ENCODE results near the gene PRKAR2A. TPM values are rescaled to one million over a fixed set of nuclear protein-coding genes. Genes with fewer than 3 reads are reported as not detected.
"Not testable (repeated sequence)": the region's sequence is repeated elsewhere in the genome, so short reads cannot be mapped to it uniquely, and the experiment has no call there.

Gene PRKAR2A
- polyA plus RNA-seq, 3 donors = 7.5 to 13.0 (median 12.3) TPM

DNA sequence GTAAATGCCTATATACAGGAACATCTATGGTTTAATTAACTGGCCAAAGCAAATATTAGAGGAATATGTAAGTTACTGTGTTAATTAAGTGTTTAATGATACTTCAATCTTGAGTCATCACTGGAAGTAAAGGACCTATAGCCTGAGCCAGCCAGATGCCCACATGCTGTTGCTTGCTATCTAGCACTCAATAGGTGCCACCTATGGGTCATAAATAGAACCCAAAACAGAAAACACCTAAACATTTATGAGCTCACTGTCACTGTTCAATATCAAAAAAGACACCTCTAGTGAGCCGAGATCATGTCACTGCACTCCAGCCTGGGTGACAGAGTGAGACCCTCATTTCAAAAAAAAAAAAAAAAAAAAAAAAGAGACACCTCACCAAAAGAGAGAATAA lies 82.3 kb downstream of the PRKAR2A start:
- Histone ChIP-seq H3K36me3 (replicated peaks in 1 of 2; ENCODE audit: control insufficient read depth in 1 of 2, insufficient read depth in 2 of 2, low read length in 2 of 2) (peaks cover 10 to 26% of the 10 kb centered on the region in 2 donors), H3K4me2 (replicated peaks; ENCODE audit: extremely low read depth, low read length, poor library complexity, severe bottlenecking) (no peak overlapping the region), H3K79me2 (ENCODE audit: insufficient read depth, low read length) (no peaks in the 10 kb centered on the region), H3K9me3 (replicated peaks in 1 of 2; ENCODE audit: control insufficient read depth in 1 of 2, insufficient read depth in 1 of 2, low read length in 2 of 2) (no peaks in the 10 kb centered on the region), H3K4me1 (ENCODE audit: control insufficient read depth in 1 of 2, insufficient read depth in 2 of 2, low read length in 2 of 2) (peaks cover 26 to 32% of the 10 kb centered on the region in 2 donors), H3K27ac (ENCODE audit: low read depth in 1 of 2, low read length in 2 of 2) (no peak overlapping the region), H2AFZ (ENCODE audit: insufficient read depth, low read depth, low read length, poor library complexity, severe bottlenecking) (no peak overlapping the region), H3K27me3 (ENCODE audit: control insufficient read depth in 2 of 2, insufficient read depth in 2 of 2, low read length in 2 of 2) (no peaks in the 10 kb centered on the region), H3K9ac (ENCODE audit: insufficient read depth, low read length, poor library complexity, severe bottlenecking) (no peak overlapping the region), H4K20me1 (ENCODE audit: insufficient read depth, low read length) (no peaks in the 10 kb centered on the region), H3K4me3 (replicated peaks in 1 of 3; ENCODE audit: low read depth in 2 of 3, low read length in 3 of 3) (no peak overlapping the region)
- Mint-ChIP-seq H3K36me3 (peaks cover 24 to 43% of the 10 kb centered on the region in 2 donors), H3K9me3 (no peaks in the 10 kb centered on the region), H3K27me3 (ENCODE audit: low read depth in 3 of 3) (no peaks in the 10 kb centered on the region), H3K4me1 (peaks cover 27% of the 10 kb centered on the region), H3K4me3 (no peak overlapping the region), H3K27ac (peak overlapping the region in 2 of 7 donors; percentile 34 to 48)
- intact Hi-C loops (cut with micrococcal nuclease) = no loop called here
- DNase-seq = peak in 2 of 3 donors; percentile 25 to 30
- TF ChIP-seq, protein P1, sequence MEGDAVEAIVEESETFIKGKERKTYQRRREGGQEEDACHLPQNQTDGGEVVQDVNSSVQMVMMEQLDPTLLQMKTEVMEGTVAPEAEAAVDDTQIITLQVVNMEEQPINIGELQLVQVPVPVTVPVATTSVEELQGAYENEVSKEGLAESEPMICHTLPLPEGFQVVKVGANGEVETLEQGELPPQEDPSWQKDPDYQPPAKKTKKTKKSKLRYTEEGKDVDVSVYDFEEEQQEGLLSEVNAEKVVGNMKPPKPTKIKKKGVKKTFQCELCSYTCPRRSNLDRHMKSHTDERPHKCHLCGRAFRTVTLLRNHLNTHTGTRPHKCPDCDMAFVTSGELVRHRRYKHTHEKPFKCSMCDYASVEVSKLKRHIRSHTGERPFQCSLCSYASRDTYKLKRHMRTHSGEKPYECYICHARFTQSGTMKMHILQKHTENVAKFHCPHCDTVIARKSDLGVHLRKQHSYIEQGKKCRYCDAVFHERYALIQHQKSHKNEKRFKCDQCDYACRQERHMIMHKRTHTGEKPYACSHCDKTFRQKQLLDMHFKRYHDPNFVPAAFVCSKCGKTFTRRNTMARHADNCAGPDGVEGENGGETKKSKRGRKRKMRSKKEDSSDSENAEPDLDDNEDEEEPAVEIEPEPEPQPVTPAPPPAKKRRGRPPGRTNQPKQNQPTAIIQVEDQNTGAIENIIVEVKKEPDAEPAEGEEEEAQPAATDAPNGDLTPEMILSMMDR (IDR thresholded peaks at IDR 0.05) = peak; percentile 26
- WGBS (ENCODE audit: insufficient coverage) = no CpG with 5 or more reads among the region's 1 CpG

DNA sequence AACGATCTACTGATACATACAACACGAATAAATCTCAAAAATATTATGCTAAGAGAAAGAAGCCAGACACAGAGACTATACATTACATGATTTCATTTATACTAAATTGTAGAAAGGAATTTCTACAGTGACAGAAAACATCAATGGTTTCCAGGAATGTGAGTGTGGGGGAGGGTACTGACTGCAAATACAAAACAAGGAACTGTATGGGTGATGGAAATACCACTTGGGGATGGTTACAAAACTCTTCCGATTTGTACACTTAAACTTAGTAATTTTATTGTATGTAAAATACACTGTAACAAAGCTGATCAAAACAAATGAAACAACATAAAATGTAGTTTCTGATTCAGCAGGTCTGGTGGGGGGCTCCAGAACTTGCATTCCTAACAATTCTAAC lies 84.9 kb downstream of the PRKAR2A start:
- peak in 2 of 3 donors; percentile 23 to 24 for DNase-seq
- WGBS (ENCODE audit: insufficient coverage) = no CpG with 5 or more reads among the region's 3 CpGs
- peaks cover 16% of the 10 kb centered on the region for H3K4me1 Mint-ChIP-seq
- TF ChIP-seq, protein P1 (IDR thresholded peaks at IDR 0.05) = no peak
- Histone ChIP-seq H3K79me2 (ENCODE audit: insufficient read depth, low read length) (no peaks in the 10 kb centered on the region), H3K36me3 (replicated peaks in 1 of 2; ENCODE audit: control insufficient read depth in 1 of 2, insufficient read depth in 2 of 2, low read length in 2 of 2) (peaks cover 13 to 51% of the 10 kb centered on the region in 2 donors), H3K9ac (ENCODE audit: insufficient read depth, low read length, poor library complexity, severe bottlenecking) (no peak overlapping the region), H4K20me1 (ENCODE audit: insufficient read depth, low read length) (no peaks in the 10 kb centered on the region), H3K4me2 (replicated peaks; ENCODE audit: extremely low read depth, low read length, poor library complexity, severe bottlenecking) (peak overlapping the region; percentile 43), H3K4me3 (replicated peaks in 1 of 3; ENCODE audit: low read depth in 2 of 3, low read length in 3 of 3) (peak overlapping the region in 1 of 3 experiments; percentile 20), H3K9me3 (replicated peaks in 1 of 2; ENCODE audit: control insufficient read depth in 1 of 2, insufficient read depth in 1 of 2, low read length in 2 of 2) (no peaks in the 10 kb centered on the region), H3K27ac (ENCODE audit: low read depth in 1 of 2, low read length in 2 of 2) (peak overlapping the region; percentile 35 to 66), H3K4me1 (ENCODE audit: control insufficient read depth in 1 of 2, insufficient read depth in 2 of 2, low read length in 2 of 2) (peaks cover 15 to 20% of the 10 kb centered on the region in 2 donors), H2AFZ (ENCODE audit: insufficient read depth, low read depth, low read length, poor library complexity, severe bottlenecking) (no peak overlapping the region), H3K27me3 (ENCODE audit: control insufficient read depth in 2 of 2, insufficient read depth in 2 of 2, low read length in 2 of 2) (no peaks in the 10 kb centered on the region)
- peak overlapping the region in 1 of 2 donors; percentile 20 for H3K4me3 Mint-ChIP-seq
- no peaks in the 10 kb centered on the region for H3K9me3 Mint-ChIP-seq
- intact Hi-C loops (cut with micrococcal nuclease) = no loop called here
- H3K27ac Mint-ChIP-seq = peak overlapping the region; percentile 38 to 88 (median 65)
- no peaks in the 10 kb centered on the region for H3K27me3 Mint-ChIP-seq (ENCODE audit: low read depth in 3 of 3)
- peaks cover 44 to 62% of the 10 kb centered on the region in 2 donors for H3K36me3 Mint-ChIP-seq

DNA sequence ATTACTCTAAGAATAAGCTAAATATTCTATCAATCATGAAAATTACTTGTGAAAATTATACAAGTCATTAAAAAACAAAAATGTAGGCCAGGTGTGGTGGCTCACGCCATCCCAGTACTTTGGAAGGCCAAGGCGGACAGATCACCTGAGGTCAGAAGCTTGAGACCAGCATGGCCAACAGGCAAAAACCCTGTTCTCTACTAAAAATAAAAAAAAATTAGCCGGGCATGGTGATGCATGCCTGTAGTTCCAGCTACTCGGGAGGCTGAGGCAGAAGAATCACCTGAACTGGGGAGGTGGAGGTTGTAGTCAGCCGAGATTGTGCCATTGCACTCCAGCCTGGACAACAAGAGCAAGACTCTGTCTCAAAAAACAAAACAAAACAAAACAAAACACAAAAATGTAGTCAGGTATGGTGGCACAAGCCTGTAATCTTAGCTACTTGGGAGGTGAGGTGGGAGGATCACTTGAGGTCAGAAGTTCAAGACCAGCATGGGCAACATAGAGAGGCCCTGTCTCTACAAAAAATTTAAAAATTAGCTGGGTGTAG lies 87.6 kb downstream of the PRKAR2A start:
- Mint-ChIP-seq H3K36me3 (peaks cover 53 to 75% of the 10 kb centered on the region in 2 donors), H3K4me1 (peaks cover 14% of the 10 kb centered on the region)
- peaks cover 16 to 62% of the 10 kb centered on the region in 2 donors for H3K36me3 ChIP-seq (replicated peaks in 1 of 2; ENCODE audit: control insufficient read depth in 1 of 2, insufficient read depth in 2 of 2, low read length in 2 of 2)
- H3K9me3 ChIP-seq (replicated peaks in 1 of 2; ENCODE audit: control insufficient read depth in 1 of 2, insufficient read depth in 1 of 2, low read length in 2 of 2); H3K79me2 ChIP-seq (ENCODE audit: insufficient read depth, low read length); H3K4me3 Mint-ChIP-seq; H3K9me3 Mint-ChIP-seq; H3K9ac ChIP-seq (ENCODE audit: insufficient read depth, low read length, poor library complexity, severe bottlenecking); H4K20me1 ChIP-seq (ENCODE audit: insufficient read depth, low read length); H3K4me2 ChIP-seq (replicated peaks; ENCODE audit: extremely low read depth, low read length, poor library complexity, severe bottlenecking); H3K27ac Mint-ChIP-seq; H2AFZ ChIP-seq (ENCODE audit: insufficient read depth, low read depth, low read length, poor library complexity, severe bottlenecking); H3K27ac ChIP-seq (ENCODE audit: low read depth in 1 of 2, low read length in 2 of 2); H3K27me3 Mint-ChIP-seq (ENCODE audit: low read depth in 3 of 3); DNase-seq; intact Hi-C loops (cut with micrococcal nuclease); H3K27me3 ChIP-seq (ENCODE audit: control insufficient read depth in 2 of 2, insufficient read depth in 2 of 2, low read length in 2 of 2); H3K4me3 ChIP-seq (replicated peaks in 1 of 3; ENCODE audit: low read depth in 2 of 3, low read length in 3 of 3): not testable (repeated sequence)
- WGBS (ENCODE audit: insufficient coverage) = 100% methylated on average over 2 of the region's 5 CpGs
- H3K4me1 ChIP-seq (ENCODE audit: control insufficient read depth in 1 of 2, insufficient read depth in 2 of 2, low read length in 2 of 2) = peaks cover 15 to 20% of the 10 kb centered on the region in 2 donors
